ENCODE measurements around the gene CDC23. TPM values are rescaled to one million over a fixed set of nuclear protein-coding genes. Genes with fewer than 3 reads are reported as not detected.

The CDC23 gene
- total RNA-seq, 1 donor from 2014 or later: 53.3 TPM

- no peak for DNase-seq (ENCODE audit: low spot score, unreplicated experiment)
- Mint-ChIP-seq H3K27ac (no peak overlapping the region), H3K27me3 (peaks cover 40% of the 10 kb centered on the region), H3K36me3 (ENCODE audit: insufficient read depth) (no peaks in the 10 kb centered on the region), H3K4me1 (ENCODE audit: low read depth) (peaks cover 6% of the 10 kb centered on the region), H3K4me3 (ENCODE audit: low read depth) (no peak overlapping the region), H3K9me3 (ENCODE audit: low read depth) (no peaks in the 10 kb centered on the region)
- TF ChIP-seq CTCF (IDR thresholded peaks at IDR 0.05; ENCODE audit: unreplicated experiment): no peak
Measured at GRCh38 chr5:138240650-138241385, 27.7 kb upstream of the CDC23 start.

- peaks cover 5% of the 10 kb centered on the region for H3K4me1 Mint-ChIP-seq (ENCODE audit: low read depth)
- TF ChIP-seq CTCF (IDR thresholded peaks at IDR 0.05; ENCODE audit: unreplicated experiment): no peak
- DNase-seq (ENCODE audit: low spot score, unreplicated experiment): no peak
- H3K9me3 Mint-ChIP-seq (ENCODE audit: low read depth): no peaks in the 10 kb centered on the region
- peaks cover 29% of the 10 kb centered on the region for H3K27me3 Mint-ChIP-seq
- H3K36me3 Mint-ChIP-seq (ENCODE audit: insufficient read depth): no peaks in the 10 kb centered on the region
- H3K27ac Mint-ChIP-seq: no peak overlapping the region
- H3K4me3 Mint-ChIP-seq (ENCODE audit: low read depth): no peak overlapping the region
Measured at GRCh38 chr5:138238034-138238433, 24.9 kb upstream of the CDC23 start.

GRCh38 chr5:138234651-138235050, 21.5 kb upstream of the CDC23 start:
- Mint-ChIP-seq H3K27me3 (peaks cover 11% of the 10 kb centered on the region), H3K9me3 (ENCODE audit: low read depth) (no peaks in the 10 kb centered on the region), H3K36me3 (ENCODE audit: insufficient read depth) (no peaks in the 10 kb centered on the region), H3K4me1 (ENCODE audit: low read depth) (no peaks in the 10 kb centered on the region), H3K27ac (no peak overlapping the region), H3K4me3 (ENCODE audit: low read depth) (no peak overlapping the region)
- DNase-seq (ENCODE audit: low spot score, unreplicated experiment): no peak
- TF ChIP-seq CTCF (IDR thresholded peaks at IDR 0.05; ENCODE audit: unreplicated experiment): no peak

GRCh38 chr5:138233280-138233679, 20.2 kb upstream of the CDC23 start:
- Mint-ChIP-seq H3K4me1 (ENCODE audit: low read depth) (no peaks in the 10 kb centered on the region), H3K36me3 (ENCODE audit: insufficient read depth) (no peaks in the 10 kb centered on the region), H3K4me3 (ENCODE audit: low read depth) (no peak overlapping the region), H3K27me3 (peaks cover 2% of the 10 kb centered on the region), H3K9me3 (ENCODE audit: low read depth) (no peaks in the 10 kb centered on the region), H3K27ac (no peak overlapping the region)
- TF ChIP-seq CTCF (IDR thresholded peaks at IDR 0.05; ENCODE audit: unreplicated experiment): no peak
- no peak for DNase-seq (ENCODE audit: low spot score, unreplicated experiment)

GRCh38 chr5:138230981-138231589, 18.0 kb upstream of the CDC23 start:
- Mint-ChIP-seq H3K4me1 (ENCODE audit: low read depth) (no peaks in the 10 kb centered on the region), H3K4me3 (ENCODE audit: low read depth) (no peak overlapping the region), H3K27ac (no peak overlapping the region), H3K9me3 (ENCODE audit: low read depth) (peaks cover under 1% of the 10 kb centered on the region), H3K36me3 (ENCODE audit: insufficient read depth) (peaks cover under 1% of the 10 kb centered on the region), H3K27me3 (peaks cover 2% of the 10 kb centered on the region)
- no peak for TF ChIP-seq CTCF (IDR thresholded peaks at IDR 0.05; ENCODE audit: unreplicated experiment)
- no peak for DNase-seq (ENCODE audit: low spot score, unreplicated experiment)
